PC-3 (cell line): ENCODE measurements around the gene ZNF143. TPM values are rescaled to one million over a fixed set of nuclear protein-coding genes. Genes with fewer than 3 reads are reported as not detected.

ENCODE experiments used
- ATAC-seq: fragments of 200-7000 bp; cut with Tn5 transposase; 2 replicates; pipeline ENCODE4 v1.9.1; 2020; ENCODE audit warnings: mild to moderate bottlenecking, moderate library complexity
- BruUV-seq: library from RNA; stranded (reverse); fragments of 400-500 nt; replicated peaks from 2 replicates; lab custom pipeline; 2021; lab: Mats Ljungman, UMichigan
- CTCF ChIA-PET: fragments of 300-600 bp; sonication (Branson Sonifier 250); formaldehyde crosslinking; loops from one replicate; lab custom pipeline; 2022; ENCODE audit warnings: antibody characterized with exemption; lab: Charles Lee
- POLR2A ChIA-PET: fragments of 300-600 bp; sonication (Branson Sonifier 250); formaldehyde crosslinking; loops from one replicate; lab custom pipeline; 2022; ENCODE audit warnings: antibody characterized with exemption; ENCODE audit not compliant: unreplicated experiment; lab: Charles Lee
- DNase-seq: peaks from one replicate; pipeline ENCODE4 v3.0.0-alpha.2; 2015
- H2AFZ ChIP-seq: fragments of 300-600 bp; sonication (generic); 2 replicates; pipeline ENCODE4 v1.6.0; 2016; ENCODE audit warnings: antibody characterized with exemption, low read length
- H3F3A ChIP-seq: fragments of 300-600 bp; sonication (generic); one replicate; pipeline ENCODE4 v1.6.0; 2017; ENCODE audit warnings: antibody characterized with exemption, low read length, control low read depth, mild to moderate bottlenecking; ENCODE audit not compliant: unreplicated experiment
- H3K27ac ChIP-seq: fragments of 300-600 bp; sonication (generic); 2 replicates; pipeline ENCODE4 v1.5.1; 2016; ENCODE audit warnings: mild to moderate bottlenecking, low read length
- H3K27me3 ChIP-seq: fragments of 300-600 bp; sonication (generic); 2 replicates; pipeline ENCODE4 v1.6.1; 2016; ENCODE audit warnings: low read length, mixed read lengths
- H3K36me3 ChIP-seq: fragments of 300-600 bp; sonication (generic); 2 replicates; pipeline ENCODE4 v1.6.1; 2016; ENCODE audit warnings: low read depth, mixed run types, low read length, mixed read lengths
- H3K4me1 ChIP-seq: fragments of 300-600 bp; sonication (generic); 2 replicates; pipeline ENCODE4 v1.5.1; 2016; ENCODE audit warnings: low read length; ENCODE audit not compliant: insufficient read depth
- H3K4me2 ChIP-seq: fragments of 300-600 bp; sonication (generic); 2 replicates; pipeline ENCODE4 v1.6.0; 2016; ENCODE audit warnings: low read length
- H3K4me3 ChIP-seq: fragments of 300-600 bp; sonication (generic); 2 replicates; pipeline ENCODE4 v1.5.1; 2016; ENCODE audit warnings: mild to moderate bottlenecking, low read length, mixed read lengths
- H3K79me2 ChIP-seq: fragments of 300-600 bp; sonication (generic); 2 replicates; pipeline ENCODE4 v1.6.1; 2017; ENCODE audit warnings: low read length, mixed read lengths
- H3K9ac ChIP-seq: fragments of 300-600 bp; sonication (generic); 2 replicates; pipeline ENCODE4 v1.6.0; 2016; ENCODE audit warnings: mild to moderate bottlenecking, low read length
- H3K9me2 ChIP-seq: fragments of 300-600 bp; sonication (generic); replicated peaks from 2 replicates; pipeline ENCODE4 v1.6.1; 2016; ENCODE audit warnings: mixed run types, low read length, mixed read lengths
- H3K9me3 ChIP-seq: fragments of 300-600 bp; sonication (generic); 2 replicates; pipeline ENCODE4 v1.6.1; 2016; ENCODE audit warnings: low read length, mixed read lengths
- H4K20me1 ChIP-seq: fragments of 300-600 bp; sonication (generic); 2 replicates; pipeline ENCODE4 v1.6.1; 2016; ENCODE audit warnings: low read length, mixed read lengths
- CTCF ChIP-seq: fragments of 300-600 bp; sonication (generic); conservative IDR thresholded peaks from 2 replicates; pipeline ENCODE4 v1.5.1; 2017; ENCODE audit warnings: antibody characterized with exemption, low read depth, mild to moderate bottlenecking, low read length
- EZH2 ChIP-seq: fragments of 300-600 bp; sonication (generic); IDR thresholded peaks from one replicate; pipeline ENCODE4 v1.6.1; 2017; ENCODE audit warnings: antibody characterized with exemption, mild to moderate bottlenecking, low read length; ENCODE audit not compliant: unreplicated experiment
- EZH2phosphoT487 ChIP-seq: fragments of 300-600 bp; sonication (generic); IDR thresholded peaks from 2 replicates; pipeline ENCODE4 v1.6.1; 2018; ENCODE audit warnings: mild to moderate bottlenecking, antibody characterized with exemption, low read length, borderline replicate concordance
- intact Hi-C: fragments of 100-400 bp; cut with micrococcal nuclease; formaldehyde crosslinking; loops from 2 replicates; pipeline ENCODE4 v1.9.0; 2023
- total RNA-seq: library from RNA; depleted of rRNA; stranded (reverse); fragments of >200 nt; gene quantifications from 2 replicates; pipeline ENCODE4 v1.2.3, GENCODE V29; 2014

ZNF143 gene
- total RNA-seq, 1 experiment from 2014 or later = 33.9 TPM

- Histone ChIP-seq H3K36me3 (peaks cover 16% of the 10 kb centered on the region), H3F3A (no peaks in the 10 kb centered on the region), H3K79me2 (no peaks in the 10 kb centered on the region), H3K9me3 (no peaks in the 10 kb centered on the region), H3K4me1 (no peaks in the 10 kb centered on the region), H3K27me3 (no peaks in the 10 kb centered on the region), H3K4me3 (no peak overlapping the region), H3K9ac (no peak overlapping the region), H3K27ac (no peak overlapping the region), H3K9me2 (no peaks in the 10 kb centered on the region), H3K4me2 (no peak overlapping the region), H4K20me1 (no peaks in the 10 kb centered on the region), H2AFZ (no peak overlapping the region)
- BruUV-seq = no TSS peak
- intact Hi-C loops = no loop called here
- ChIA-PET CTCF (interaction anchor here (0.6 kb wide), 1 partner anchor 66 kb away, joined by 3 read pairs; no protein-coding TSS in a partner anchor), POLR2A (no interaction called here)
- no peak; the same call in 1 of the 2 replicates for ATAC-seq
- no peak for DNase-seq
- TF ChIP-seq CTCF = no peak
- TF ChIP-seq EZH2 = no peak
- no peak for TF ChIP-seq EZH2phosphoT487
These were observed 55.3 kb downstream of the ZNF143 start for GRCh38 chr11:9516113-9516512.

GRCh38 chr11:9518835-9519410 lies 58.1 kb downstream of the ZNF143 start:
- BruUV-seq = no TSS peak
- intact Hi-C loops = loop anchor here (1.0 kb wide), 1 partner anchor 47 kb away; no protein-coding TSS in a partner anchor
- no peak overlapping the region for H2AFZ ChIP-seq
- H4K20me1 ChIP-seq = no peaks in the 10 kb centered on the region
- POLR2A ChIA-PET = no interaction called here
- H3K9me2 ChIP-seq = no peaks in the 10 kb centered on the region
- no peak overlapping the region for H3K27ac ChIP-seq
- CTCF ChIA-PET = no interaction called here
- no peaks in the 10 kb centered on the region for H3K9me3 ChIP-seq
- H3K27me3 ChIP-seq = no peaks in the 10 kb centered on the region
- H3K4me2 ChIP-seq = no peak overlapping the region
- ATAC-seq = no peak
- H3K9ac ChIP-seq = no peak overlapping the region
- no peaks in the 10 kb centered on the region for H3F3A ChIP-seq
- 0 out of 2 replicates have a peak, but pooled peaks cover 6% of the 10 kb centered on the region for H3K36me3 ChIP-seq
- H3K4me1 ChIP-seq = no peaks in the 10 kb centered on the region
- H3K4me3 ChIP-seq = no peak overlapping the region
- TF ChIP-seq CTCF (no peak), EZH2 (no peak), EZH2phosphoT487 (no peak)
- no peaks in the 10 kb centered on the region for H3K79me2 ChIP-seq
- DNase-seq = no peak

- H3K4me3 ChIP-seq = no peak overlapping the region
- no peaks in the 10 kb centered on the region for H4K20me1 ChIP-seq
- ChIA-PET POLR2A (no interaction called here), CTCF (no interaction called here)
- TF ChIP-seq EZH2 = no peak
- TF ChIP-seq CTCF = no peak
- TF ChIP-seq EZH2phosphoT487 = no peak
- BruUV-seq = no TSS peak
- ATAC-seq (no peak), DNase-seq (no peak)
- no peak overlapping the region for H3K27ac ChIP-seq
- intact Hi-C loops = no loop called here
- H3K4me1 ChIP-seq = peaks cover 24% of the 10 kb centered on the region
- H3K4me2 ChIP-seq = no peak overlapping the region
- H2AFZ ChIP-seq = no peak overlapping the region
- H3K27me3 ChIP-seq = no peaks in the 10 kb centered on the region
- H3K9me3 ChIP-seq = no peaks in the 10 kb centered on the region
- H3K79me2 ChIP-seq = no peaks in the 10 kb centered on the region
- no peaks in the 10 kb centered on the region for H3F3A ChIP-seq
- H3K9me2 ChIP-seq = no peaks in the 10 kb centered on the region
- peaks cover 6% of the 10 kb centered on the region; the same call in 1 of the 2 replicates for H3K36me3 ChIP-seq
- H3K9ac ChIP-seq = no peak overlapping the region
These were observed 63.2 kb downstream of the ZNF143 start for GRCh38 chr11:9524001-9524400.
